SK-N-SH (cell line): Measurements from ENCODE around the gene LYZ. TPM values are rescaled to one million over a fixed set of nuclear protein-coding genes. Genes with fewer than 3 reads are reported as not detected.

Source experiments
- CTCF ChIA-PET: fragments of 300-600, 350-600 bp; formaldehyde crosslinking; extraction: SDS; loops from one replicate; lab custom pipeline; 2021; lab: Yijun Ruan, JAX
- POLR2A ChIA-PET: fragments of 350-600 bp; sonication (Branson Sonifier 250); formaldehyde crosslinking; extraction: SDS; loops from one replicate; lab custom pipeline; 2020; ENCODE audit warnings: antibody characterized with exemption, inconsistent platforms; lab: Yijun Ruan, JAX
- DNase-seq: peaks from one replicate; pipeline ENCODE4 v3.0.0; 2012
- H2AFZ ChIP-seq: fragments of 200-600 bp; sonication (generic); 2 replicates; pipeline ENCODE4 v1.8.1; 2016; ENCODE audit warnings: antibody characterized with exemption, mild to moderate bottlenecking, low read depth
- H3F3A ChIP-seq: fragments of 200-600 bp; sonication (generic); replicated peaks from 2 replicates; pipeline ENCODE3; 2016; ENCODE audit warnings: antibody characterized with exemption, mild to moderate bottlenecking; ENCODE audit not compliant: insufficient read depth
- H3K27ac ChIP-seq, 2 experiments: fragments of 200-500 bp in 1 of 2; fragments of 200-600 bp in 1 of 2; sonication (Bioruptor generic) in 1 of 2; sonication (generic), shearing (Covaris generic) in 1 of 2; 2 replicates each; pipeline versions ENCODE4 v1.5.1 to v1.6.1; 2014 to 2016; ENCODE audit warnings: low read depth in 2 of 2, inconsistent platforms in 1 of 2, low read length in 1 of 2, mild to moderate bottlenecking in 1 of 2, mixed read lengths in 1 of 2
- H3K27me3 ChIP-seq: fragments of 200-600 bp; sonication (generic), shearing (Covaris generic); 2 replicates; pipeline ENCODE4 v1.6.1; 2016; ENCODE audit warnings: mixed run types; ENCODE audit not compliant: insufficient read depth
- H3K36me3 ChIP-seq, 2 experiments: fragments of 200-500 bp in 1 of 2; fragments of 200-600 bp in 1 of 2; sonication (Bioruptor generic) in 1 of 2; sonication (generic) in 1 of 2; replicated peaks in 1 of 2; 2 replicates each; pipeline versions ENCODE3 to v1.5.1; 2014 to 2016; ENCODE audit warnings: low read length in 1 of 2, mild to moderate bottlenecking in 1 of 2; ENCODE audit not compliant: insufficient read depth in 2 of 2, control insufficient read depth in 1 of 2
- H3K4me1 ChIP-seq, 2 experiments: fragments of 200-500 bp in 1 of 2; fragments of 200-600 bp in 1 of 2; sonication (Bioruptor generic) in 1 of 2; sonication (generic), shearing (Covaris generic) in 1 of 2; 2 replicates each; pipeline versions ENCODE4 v1.5.1 to v1.6.1; 2014 to 2016; ENCODE audit warnings: low read depth in 1 of 2, low read length in 1 of 2, mixed run types in 1 of 2; ENCODE audit not compliant: insufficient read depth in 2 of 2, control insufficient read depth in 1 of 2
- H3K4me2 ChIP-seq: fragments of 200-600 bp; sonication (generic), shearing (Covaris generic); 2 replicates; pipeline ENCODE4 v1.6.1; 2017; ENCODE audit warnings: mixed run types
- H3K4me3 ChIP-seq, 2 experiments: fragments of 200-500 bp in 1 of 2; fragments of 200-600 bp in 1 of 2; sonication (Bioruptor generic) in 1 of 2; sonication (generic), shearing (Covaris generic) in 1 of 2; 2 replicates each; pipeline versions ENCODE4 v1.5.1 to v1.8.1; 2014 to 2016; ENCODE audit warnings: low read depth in 2 of 2, inconsistent platforms in 1 of 2, low read length in 1 of 2, mild to moderate bottlenecking in 1 of 2, mixed read lengths in 1 of 2, moderate library complexity in 1 of 2
- H3K79me2 ChIP-seq: fragments of 200-600 bp; sonication (generic); 2 replicates; pipeline ENCODE4 v1.8.1; 2017; ENCODE audit warnings: mild to moderate bottlenecking; ENCODE audit not compliant: insufficient read depth
- H3K9ac ChIP-seq: fragments of 200-600 bp; sonication (generic); 2 replicates; pipeline ENCODE4 v1.6.1; 2017; ENCODE audit warnings: mixed run types
- H3K9me2 ChIP-seq: fragments of 200-600 bp; sonication (generic); 2 replicates; pipeline ENCODE4 v1.6.1; 2017; ENCODE audit warnings: mixed run types
- H3K9me3 ChIP-seq: fragments of 200-600 bp; sonication (generic); 2 replicates; pipeline ENCODE4 v1.6.1; 2017; ENCODE audit warnings: mixed run types, mild to moderate bottlenecking, moderate library complexity
- H4K20me1 ChIP-seq: fragments of 200-600 bp; sonication (generic); 2 replicates; pipeline ENCODE4 v1.6.1; 2017; ENCODE audit warnings: mild to moderate bottlenecking, mixed run types; ENCODE audit not compliant: insufficient read depth
- ELF1 ChIP-seq: IDR thresholded peaks from 2 replicates; pipeline ENCODE4 v1.4.0; 2012
- EZH2phosphoT487 ChIP-seq: fragments of 200-600 bp; sonication (generic); IDR thresholded peaks from 2 replicates; pipeline ENCODE4 v1.6.1; 2017; ENCODE audit warnings: low read depth, mixed run types, mild to moderate bottlenecking, antibody characterized with exemption, moderate library complexity, borderline replicate concordance
- FOSL2 ChIP-seq: IDR thresholded peaks from 2 replicates; pipeline ENCODE4 v1.4.0; 2012; ENCODE audit warnings: low read depth, mild to moderate bottlenecking, moderate library complexity, borderline replicate concordance
- FOXM1 ChIP-seq: IDR thresholded peaks from 2 replicates; pipeline ENCODE4 v1.4.0; 2012; ENCODE audit warnings: low read depth, mild to moderate bottlenecking
- GATA2 ChIP-seq: sonication (generic); formaldehyde crosslinking; IDR thresholded peaks from 2 replicates; pipeline ENCODE4 v1.5.0; 2020; ENCODE audit warnings: mild to moderate bottlenecking, missing genetic modification reagents
- MEF2A ChIP-seq: IDR thresholded peaks from 2 replicates; pipeline ENCODE4 v1.4.0; 2012; ENCODE audit warnings: low read depth, borderline replicate concordance
- NFIC ChIP-seq: IDR thresholded peaks from 2 replicates; pipeline ENCODE4 v1.4.0; 2012; ENCODE audit warnings: borderline replicate concordance
- POLR2AphosphoS5 ChIP-seq: IDR thresholded peaks from 2 replicates; pipeline ENCODE4 v1.6.1; 2012; ENCODE audit warnings: low read depth, low read length
- RFX5 ChIP-seq: IDR thresholded peaks from 2 replicates; pipeline ENCODE4 v1.6.1; 2012; ENCODE audit warnings: mild to moderate bottlenecking, improper control_type of control experiment, low read length
- RXRA ChIP-seq: IDR thresholded peaks from 2 replicates; pipeline ENCODE4 v1.4.0; 2012; ENCODE audit warnings: low read depth, mild to moderate bottlenecking, borderline replicate concordance
- SIN3A ChIP-seq: IDR thresholded peaks from 2 replicates; pipeline ENCODE4 v1.6.1; 2012; ENCODE audit warnings: low read depth, mild to moderate bottlenecking, low read length, moderate library complexity, borderline replicate concordance
- TAF1 ChIP-seq: IDR thresholded peaks from 2 replicates; pipeline ENCODE4 v1.6.1; 2012; ENCODE audit warnings: low read depth, mild to moderate bottlenecking, low read length, moderate library complexity, borderline replicate concordance
- TCF12 ChIP-seq: IDR thresholded peaks from 2 replicates; pipeline ENCODE4 v1.4.0; 2012
- WGBS: methylation state at CpG from one replicate; pipeline ENCODE4 v1.1.6; 2017; ENCODE audit warnings: low lambda C conversion rate; 5-methylcytosine and 5-hydroxymethylcytosine counted together
- polyA plus RNA-seq, 3 experiments: library from polyadenylated mRNA; depleted of rRNA; stranded (reverse); fragments of >200 nt; gene quantifications; 2 replicates each; pipeline ENCODE4 v1.2.3, GENCODE V29; 2012
- TF ChIP-seq, protein P1 (sequence below): IDR thresholded peaks from 2 replicates; pipeline ENCODE4 v1.4.0; 2012; ENCODE audit warnings: low read depth, borderline replicate concordance
- TF ChIP-seq, protein P2 (sequence below): IDR thresholded peaks from 2 replicates; pipeline ENCODE4 v1.4.0; 2012; ENCODE audit warnings: low read depth, borderline replicate concordance
- TF ChIP-seq, protein P3 (sequence below): fragments of 150-350 bp; IDR thresholded peaks from 2 replicates; pipeline ENCODE4 v1.6.1; 2017; ENCODE audit warnings: antibody characterized with exemption, low read length, low read depth, borderline replicate concordance
- TF ChIP-seq, protein P4 (sequence below): IDR thresholded peaks from 2 replicates; pipeline ENCODE4 v1.4.0; 2012; ENCODE audit warnings: low read depth

LYZ gene
- polyA plus RNA-seq, 1 of the 3 experiments (the other 2 are of a cell fraction): not detected

DNA sequence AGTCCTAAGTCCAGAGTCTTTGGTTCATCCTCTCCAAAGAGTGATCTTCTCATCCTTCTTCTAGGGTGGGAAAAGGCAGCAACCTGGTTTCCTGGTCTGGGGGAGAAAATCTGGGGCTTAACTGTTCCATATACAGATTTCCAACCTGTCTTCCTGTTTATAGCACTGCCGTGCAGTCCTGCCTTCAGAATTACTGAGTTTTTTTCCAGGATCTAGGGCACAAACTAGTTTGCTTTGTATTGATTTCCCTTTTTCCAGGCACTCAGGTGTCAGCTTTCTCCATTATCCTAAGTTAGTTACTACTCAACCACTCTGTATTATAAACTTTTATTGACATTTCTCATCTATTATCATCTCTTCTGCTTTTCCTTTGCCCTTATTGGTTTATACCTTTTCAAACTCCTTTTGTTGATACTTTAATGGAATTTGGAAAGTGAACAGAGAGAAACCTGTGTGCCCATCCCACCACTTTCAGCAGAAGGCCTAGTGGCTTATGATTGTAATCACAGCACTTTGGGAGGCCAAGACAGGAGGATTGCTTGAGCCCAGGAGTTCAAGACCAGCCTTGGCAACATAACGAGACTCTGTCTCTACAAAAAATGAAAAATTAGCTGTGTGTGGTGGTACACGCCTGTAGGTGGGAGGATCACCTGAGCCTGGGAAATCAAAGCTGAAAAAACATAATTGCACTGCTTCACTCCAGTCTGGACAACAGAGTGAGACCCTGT lies 4.1 kb upstream of the LYZ start:
- no peak for TF ChIP-seq MEF2A
- Histone ChIP-seq H3K9ac (no peak overlapping the region), H3F3A (no peaks in the 10 kb centered on the region), H2AFZ (no peak overlapping the region), H3K79me2 (no peaks in the 10 kb centered on the region), H3K27me3 (no peaks in the 10 kb centered on the region; the same call in 1 of the 2 replicates), H4K20me1 (no peaks in the 10 kb centered on the region), H3K4me3 (no peak overlapping the region), H3K4me2 (no peak overlapping the region), H3K27ac (no peak overlapping the region), H3K9me3 (no peaks in the 10 kb centered on the region), H3K4me1 (no peaks in the 10 kb centered on the region), H3K9me2 (no peaks in the 10 kb centered on the region), H3K36me3 (no peaks in the 10 kb centered on the region)
- WGBS: 65% methylated on average over 3 of the region's 3 CpGs
- ChIA-PET CTCF (interaction anchor here (0.7 to 0.9 kb wide), 2 partner anchors 14 to 33 kb away, joined by 3 read pairs; no protein-coding TSS in a partner anchor), POLR2A (no interaction called here)
- DNase-seq: no peak

DNA sequence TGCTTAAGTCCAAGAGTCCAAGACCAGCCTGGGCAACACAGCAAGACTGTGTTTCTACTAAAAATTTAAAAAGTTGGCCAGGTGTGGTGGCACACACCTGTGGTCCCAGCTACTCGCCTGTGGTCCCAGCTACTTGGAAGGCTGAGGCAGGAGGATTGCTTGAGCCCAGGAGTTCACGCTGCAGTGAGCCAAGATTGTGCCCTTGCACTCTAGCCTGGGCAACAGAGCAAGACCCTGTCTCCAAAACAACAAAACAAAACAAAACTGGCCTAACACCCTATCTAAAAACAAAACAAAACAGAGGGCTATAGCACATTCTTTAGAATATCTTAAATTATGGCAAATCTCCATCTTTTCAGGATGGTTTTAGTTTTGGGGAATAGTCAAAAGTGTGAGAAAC lies 3.1 kb upstream of the LYZ start:
- H3K4me3 ChIP-seq: no peak overlapping the region
- CTCF ChIA-PET: no interaction called here
- H3K4me2 ChIP-seq: no peak overlapping the region
- no peaks in the 10 kb centered on the region for H4K20me1 ChIP-seq
- H2AFZ ChIP-seq: no peak overlapping the region
- no peaks in the 10 kb centered on the region; the same call in 1 of the 2 replicates for H3K27me3 ChIP-seq
- 86% methylated on average over 1 of the region's 2 CpGs for WGBS
- no peaks in the 10 kb centered on the region for H3F3A ChIP-seq
- no peak for DNase-seq
- H3K4me1 ChIP-seq: no peaks in the 10 kb centered on the region
- TF ChIP-seq POLR2AphosphoS5: no peak
- no peak for TF ChIP-seq MEF2A
- no peak for TF ChIP-seq RFX5
- TF ChIP-seq EZH2phosphoT487: no peak
- no peak for TF ChIP-seq ELF1
- no peak for TF ChIP-seq FOSL2
- TF ChIP-seq, protein P1, sequence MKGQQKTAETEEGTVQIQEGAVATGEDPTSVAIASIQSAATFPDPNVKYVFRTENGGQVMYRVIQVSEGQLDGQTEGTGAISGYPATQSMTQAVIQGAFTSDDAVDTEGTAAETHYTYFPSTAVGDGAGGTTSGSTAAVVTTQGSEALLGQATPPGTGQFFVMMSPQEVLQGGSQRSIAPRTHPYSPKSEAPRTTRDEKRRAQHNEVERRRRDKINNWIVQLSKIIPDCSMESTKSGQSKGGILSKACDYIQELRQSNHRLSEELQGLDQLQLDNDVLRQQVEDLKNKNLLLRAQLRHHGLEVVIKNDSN: no peak
- no peak for TF ChIP-seq TAF1
- TF ChIP-seq, protein P2, sequence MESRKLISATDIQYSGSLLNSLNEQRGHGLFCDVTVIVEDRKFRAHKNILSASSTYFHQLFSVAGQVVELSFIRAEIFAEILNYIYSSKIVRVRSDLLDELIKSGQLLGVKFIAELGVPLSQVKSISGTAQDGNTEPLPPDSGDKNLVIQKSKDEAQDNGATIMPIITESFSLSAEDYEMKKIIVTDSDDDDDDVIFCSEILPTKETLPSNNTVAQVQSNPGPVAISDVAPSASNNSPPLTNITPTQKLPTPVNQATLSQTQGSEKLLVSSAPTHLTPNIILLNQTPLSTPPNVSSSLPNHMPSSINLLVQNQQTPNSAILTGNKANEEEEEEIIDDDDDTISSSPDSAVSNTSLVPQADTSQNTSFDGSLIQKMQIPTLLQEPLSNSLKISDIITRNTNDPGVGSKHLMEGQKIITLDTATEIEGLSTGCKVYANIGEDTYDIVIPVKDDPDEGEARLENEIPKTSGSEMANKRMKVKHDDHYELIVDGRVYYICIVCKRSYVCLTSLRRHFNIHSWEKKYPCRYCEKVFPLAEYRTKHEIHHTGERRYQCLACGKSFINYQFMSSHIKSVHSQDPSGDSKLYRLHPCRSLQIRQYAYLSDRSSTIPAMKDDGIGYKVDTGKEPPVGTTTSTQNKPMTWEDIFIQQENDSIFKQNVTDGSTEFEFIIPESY: no peak
- no peak for TF ChIP-seq SIN3A
- TF ChIP-seq, protein P3, sequence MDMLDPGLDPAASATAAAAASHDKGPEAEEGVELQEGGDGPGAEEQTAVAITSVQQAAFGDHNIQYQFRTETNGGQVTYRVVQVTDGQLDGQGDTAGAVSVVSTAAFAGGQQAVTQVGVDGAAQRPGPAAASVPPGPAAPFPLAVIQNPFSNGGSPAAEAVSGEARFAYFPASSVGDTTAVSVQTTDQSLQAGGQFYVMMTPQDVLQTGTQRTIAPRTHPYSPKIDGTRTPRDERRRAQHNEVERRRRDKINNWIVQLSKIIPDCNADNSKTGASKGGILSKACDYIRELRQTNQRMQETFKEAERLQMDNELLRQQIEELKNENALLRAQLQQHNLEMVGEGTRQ: no peak
- no peak for TF ChIP-seq FOXM1
- TF ChIP-seq, protein P4, sequence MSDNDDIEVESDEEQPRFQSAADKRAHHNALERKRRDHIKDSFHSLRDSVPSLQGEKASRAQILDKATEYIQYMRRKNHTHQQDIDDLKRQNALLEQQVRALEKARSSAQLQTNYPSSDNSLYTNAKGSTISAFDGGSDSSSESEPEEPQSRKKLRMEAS: no peak
- TF ChIP-seq RXRA: no peak
- TF ChIP-seq NFIC: no peak
- no peak for TF ChIP-seq GATA2
- no peak for TF ChIP-seq TCF12
- POLR2A ChIA-PET: no interaction called here
- no peaks in the 10 kb centered on the region for H3K36me3 ChIP-seq
- no peak overlapping the region for H3K27ac ChIP-seq
- no peak overlapping the region for H3K9ac ChIP-seq
- H3K9me3 ChIP-seq: no peaks in the 10 kb centered on the region
- no peaks in the 10 kb centered on the region for H3K9me2 ChIP-seq
- H3K79me2 ChIP-seq: no peaks in the 10 kb centered on the region
